Cerebellar cortex (tissue), 1 donor: ENCODE data around the gene DUOX1.

Source experiments
- DNase-seq: peaks from one replicate; pipeline ENCODE4 v3.0.0-alpha.2; 2015; ENCODE audit warnings: low spot score

DUOX1 gene

DNA sequence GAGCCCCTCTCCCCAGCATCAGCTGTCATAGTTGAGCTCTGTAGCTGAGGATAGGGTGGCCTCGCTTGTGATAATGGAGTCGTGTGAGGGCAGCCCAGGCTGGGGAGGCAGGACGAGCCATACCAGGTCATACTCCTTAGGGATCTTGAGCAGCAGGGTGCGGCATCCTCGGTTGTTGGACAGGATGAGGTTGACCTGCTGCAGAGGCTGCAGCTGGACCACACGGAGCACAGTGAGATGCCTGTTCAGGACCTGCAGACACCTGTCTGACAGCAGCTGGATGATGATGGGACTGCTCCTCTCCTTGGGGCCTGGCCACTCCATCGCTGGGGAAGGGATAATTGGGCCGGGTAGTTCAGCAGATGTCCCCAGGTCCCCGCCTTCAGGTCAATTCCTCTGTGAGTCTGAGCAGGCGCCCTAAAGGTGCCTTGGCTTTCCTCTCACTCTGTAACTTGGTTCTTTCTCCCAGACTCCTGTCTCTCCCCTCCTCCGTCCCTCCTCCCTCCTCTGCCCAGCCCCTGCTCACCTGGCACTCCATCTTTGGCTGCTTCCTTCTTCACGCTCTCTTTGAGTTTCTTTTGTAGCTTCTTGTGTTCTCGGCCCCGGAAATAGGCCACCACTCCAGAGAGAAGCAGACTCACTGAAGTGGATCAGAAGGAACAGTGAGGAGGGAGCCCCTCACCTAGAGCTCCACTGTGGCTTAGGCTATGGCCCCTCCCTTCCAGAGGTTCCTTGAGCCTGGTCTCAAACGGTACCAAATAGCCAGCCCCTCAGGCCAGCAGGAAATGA lies 23.6 kb upstream of the DUOX1 start:
- no peak for DNase-seq

DNA sequence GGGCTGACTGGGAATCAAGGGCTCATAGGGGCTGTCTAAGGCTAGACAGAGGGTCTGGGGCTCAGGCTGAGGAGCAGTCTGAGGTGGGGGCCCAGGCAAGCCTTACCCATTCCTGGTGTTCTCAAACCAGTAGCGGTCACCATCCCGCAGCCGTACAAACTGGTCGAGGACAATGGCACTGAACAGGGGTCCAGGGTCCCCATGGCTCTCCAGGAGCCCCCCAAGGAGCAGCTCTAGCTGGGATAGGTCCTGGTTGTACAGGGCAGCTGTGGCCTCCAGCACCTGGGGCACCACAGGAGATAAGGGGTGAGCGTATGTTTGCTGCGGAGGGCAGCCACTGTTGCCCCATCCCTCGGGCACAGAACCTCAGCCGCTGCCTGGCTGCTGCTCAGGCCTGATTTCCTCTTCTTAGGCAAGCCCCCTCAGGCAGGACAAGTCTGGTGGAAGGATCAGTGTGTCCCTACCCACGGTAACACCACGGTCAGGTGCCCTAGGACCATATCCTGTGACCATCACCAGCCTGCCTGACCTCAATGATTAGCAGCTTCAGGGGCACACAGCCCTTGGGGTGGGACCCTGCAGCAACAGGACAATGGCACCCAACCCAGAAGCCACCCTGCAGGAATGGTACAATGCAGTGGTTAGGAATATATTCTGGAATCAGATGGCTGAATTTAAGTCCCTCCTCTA lies 21.7 kb upstream of the DUOX1 start:
- DNase-seq = no peak

DNA sequence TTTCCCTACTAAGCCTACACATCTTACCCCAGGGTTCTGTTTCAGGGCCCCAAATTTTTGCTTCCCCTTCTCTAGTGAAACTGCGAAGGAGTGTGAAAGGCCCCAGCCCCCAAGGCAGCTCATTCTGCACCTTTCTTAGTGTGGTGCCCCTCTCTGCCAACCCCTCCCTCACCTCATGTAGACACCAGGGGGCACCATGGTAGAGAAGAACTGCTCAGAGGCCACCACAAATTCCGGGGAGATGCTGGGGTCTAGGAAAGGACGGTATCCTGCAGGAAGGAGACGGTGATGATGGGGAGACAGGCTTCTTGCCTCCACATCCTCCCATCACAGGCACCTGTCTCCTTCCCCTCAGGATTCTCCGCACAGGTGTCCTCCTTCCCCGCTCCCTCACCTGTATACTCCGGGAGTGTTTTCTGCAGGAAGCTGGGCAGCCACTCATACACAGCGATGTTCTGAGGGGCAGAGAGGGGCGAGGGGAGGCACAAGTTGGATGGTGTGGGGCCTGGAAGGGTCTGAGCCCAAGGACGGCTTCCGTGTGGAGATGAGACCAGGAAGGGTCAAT lies 19.5 kb upstream of the DUOX1 start:
- DNase-seq = no peak

DNA sequence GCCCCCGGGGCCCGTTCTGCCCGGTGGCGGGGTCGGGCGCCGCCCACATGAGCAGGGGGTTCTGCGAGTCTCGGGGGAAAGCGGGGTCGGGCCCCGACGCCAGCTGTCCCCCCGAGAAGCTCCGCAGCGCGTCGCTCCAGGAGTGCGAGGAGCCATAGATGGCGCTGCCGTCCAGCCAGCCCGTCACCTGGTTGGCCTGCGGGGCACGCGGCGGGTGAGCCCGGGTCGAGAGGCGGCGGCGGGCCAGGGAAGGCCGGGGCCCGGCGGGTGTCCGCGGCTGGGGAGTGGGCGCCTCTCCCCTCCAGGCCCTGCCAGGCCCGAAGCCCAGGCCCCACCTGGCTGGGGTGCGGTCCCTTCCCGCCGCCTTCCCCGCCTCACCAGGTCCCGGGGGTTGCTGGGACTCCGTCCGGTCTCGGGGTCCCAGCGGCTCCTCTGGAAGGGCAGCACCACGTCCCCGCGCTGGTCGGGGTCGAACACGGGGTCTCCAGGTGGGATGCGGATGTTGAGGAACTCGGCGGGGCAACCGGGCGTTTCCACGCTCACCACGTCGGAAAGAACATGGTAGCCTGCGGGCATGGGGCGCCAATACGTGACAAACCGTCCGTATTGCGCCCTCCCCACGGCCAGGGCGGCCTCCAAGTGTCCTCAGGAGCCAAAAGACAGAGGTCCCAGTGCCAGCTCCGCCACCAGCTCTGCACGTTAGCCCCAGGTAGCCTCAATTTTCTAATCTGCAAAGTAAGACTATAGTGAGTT lies 18.2 kb upstream of the DUOX1 start:
- no peak for DNase-seq

GRCh38 chr15:45112143-45112590 lies 17.6 kb upstream of the DUOX1 start:
- DNase-seq = no peak

- no peak for DNase-seq
Measured at GRCh38 chr15:45112591-45113379, 17.0 kb upstream of the DUOX1 start.

- DNase-seq = no peak
Measured at GRCh38 chr15:45113380-45113990, 16.3 kb upstream of the DUOX1 start.

DNA sequence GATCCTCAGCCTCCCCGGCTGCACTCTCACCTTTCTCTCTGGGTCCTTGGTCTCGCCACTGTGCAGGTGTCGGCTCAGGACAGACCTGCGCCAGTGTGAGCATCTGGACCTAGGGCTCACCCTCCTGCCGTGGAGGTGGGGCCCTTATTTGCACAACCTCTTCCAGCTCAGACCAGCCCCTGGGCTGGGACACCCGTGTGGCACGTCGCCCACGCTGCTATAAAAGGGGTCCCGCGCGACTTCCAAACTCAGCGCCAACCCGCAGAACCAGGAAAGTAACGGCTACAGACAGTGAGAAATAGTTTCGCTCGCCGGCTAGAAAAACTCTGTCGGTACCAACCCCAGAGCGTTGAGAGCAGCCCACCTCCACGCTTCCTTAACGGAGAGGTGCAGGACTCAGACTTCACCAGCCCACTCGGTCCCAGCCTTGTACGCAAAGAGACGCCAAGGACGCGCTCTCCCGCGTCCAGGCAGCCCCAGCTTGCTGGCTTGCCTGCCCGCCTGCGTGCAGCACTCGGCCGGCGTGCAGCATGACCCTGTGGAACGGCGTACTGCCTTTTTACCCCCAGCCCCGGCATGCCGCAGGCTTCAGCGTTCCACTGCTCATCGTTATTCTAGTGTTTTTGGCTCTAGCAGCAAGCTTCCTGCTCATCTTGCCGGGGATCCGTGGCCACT lies 15.6 kb upstream of the DUOX1 start, which contains the start of the genes DUOX2 and DUOXA2:
TSS of gene DUOX2 (minus strand) at position 97 of the 675 bp plus-strand sequence. CDS start 761 bp downstream, outside the sequence.
TSS of gene DUOXA2 (plus strand) at position 251 of the 675 bp plus-strand sequence. CDS start at position 531, 280 bp downstream.
- no peak for DNase-seq

- DNase-seq = no peak
Measured at GRCh38 chr15:45114751-45115085, 15.1 kb upstream of the DUOX1 start.

- no peak for DNase-seq
Measured at GRCh38 chr15:45115312-45115820, 14.4 kb upstream of the DUOX1 start.

DNA sequence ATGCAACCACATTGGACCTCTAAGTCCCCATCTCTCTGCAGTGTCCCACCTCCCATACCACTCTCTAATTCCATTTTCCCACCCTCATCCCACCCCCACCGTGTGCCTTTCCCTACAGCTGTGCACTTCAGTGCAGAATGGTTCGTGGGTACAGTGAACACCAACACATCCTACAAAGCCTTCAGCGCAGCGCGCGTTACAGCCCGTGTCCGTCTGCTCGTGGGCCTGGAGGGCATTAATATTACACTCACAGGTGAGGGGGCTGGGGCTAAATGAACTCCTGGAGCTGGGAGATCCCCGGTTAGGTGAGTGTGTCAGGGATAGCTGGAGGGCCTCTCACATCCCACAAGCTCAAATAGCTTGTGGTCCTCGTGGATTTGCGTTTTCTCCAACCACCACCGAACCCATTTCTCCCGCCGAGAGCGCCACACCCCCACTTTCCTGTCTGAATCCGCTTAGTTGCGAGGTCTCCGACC lies 13.8 kb upstream of the DUOX1 start:
- no peak for DNase-seq

DNA sequence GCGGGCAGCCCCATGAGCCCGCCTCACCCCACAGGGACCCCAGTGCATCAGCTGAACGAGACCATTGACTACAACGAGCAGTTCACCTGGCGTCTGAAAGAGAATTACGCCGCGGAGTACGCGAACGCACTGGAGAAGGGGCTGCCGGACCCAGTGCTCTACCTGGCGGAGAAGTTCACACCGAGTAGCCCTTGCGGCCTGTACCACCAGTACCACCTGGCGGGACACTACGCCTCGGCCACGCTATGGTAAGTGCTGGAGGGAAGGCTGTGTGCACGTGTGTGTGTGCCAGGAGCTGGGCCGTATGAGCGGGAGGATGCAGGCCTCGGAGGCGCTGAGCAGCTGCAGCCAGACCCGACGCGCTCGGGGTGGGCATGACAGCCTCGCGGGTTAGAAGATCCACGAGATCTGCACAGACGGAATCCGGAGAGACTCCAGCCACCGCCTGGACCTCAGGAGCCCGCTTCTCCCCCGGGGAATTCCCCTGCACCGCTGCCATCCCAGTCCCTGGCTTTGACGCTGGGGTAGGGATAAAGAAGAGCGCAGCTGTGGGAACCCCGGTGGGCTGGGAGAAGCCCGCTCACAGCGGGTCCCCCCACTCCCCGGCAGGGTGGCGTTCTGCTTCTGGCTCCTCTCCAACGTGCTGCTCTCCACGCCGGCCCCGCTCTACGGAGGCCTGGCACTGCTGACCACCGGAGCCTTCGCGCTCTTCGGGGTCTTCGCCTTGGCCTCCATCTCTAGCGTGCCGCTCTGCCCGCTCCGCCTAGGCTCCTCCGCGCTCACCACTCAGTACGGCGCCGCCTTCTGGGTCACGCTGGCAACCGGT lies 13.1 kb upstream of the DUOX1 start:
- no peak for DNase-seq

GRCh38 chr15:45117308-45118130 lies 12.3 kb upstream of the DUOX1 start:
- no peak for DNase-seq

GRCh38 chr15:45118131-45118588 lies 11.6 kb upstream of the DUOX1 start:
- peak; percentile 95 for DNase-seq

DNA sequence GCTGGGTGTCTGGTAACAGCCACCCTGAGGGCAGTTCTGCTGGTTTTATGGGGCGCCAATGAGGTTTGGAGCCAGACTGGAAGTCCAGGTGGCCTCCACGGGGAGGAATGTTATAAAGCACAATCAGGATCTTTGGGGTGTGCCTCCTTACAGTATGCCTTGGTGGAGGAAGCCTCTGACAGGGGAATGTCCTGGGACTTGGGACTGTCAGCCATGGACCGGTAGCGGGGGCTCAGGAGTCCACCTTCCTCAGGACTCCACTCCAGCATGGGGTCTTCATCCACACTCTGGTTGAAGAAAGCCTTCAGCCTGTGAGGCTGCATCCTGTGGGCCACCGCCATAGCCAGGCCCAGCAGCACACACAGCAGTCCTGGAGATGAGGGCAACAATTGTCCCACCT lies 10.8 kb upstream of the DUOX1 start:
- no peak for DNase-seq

DNA sequence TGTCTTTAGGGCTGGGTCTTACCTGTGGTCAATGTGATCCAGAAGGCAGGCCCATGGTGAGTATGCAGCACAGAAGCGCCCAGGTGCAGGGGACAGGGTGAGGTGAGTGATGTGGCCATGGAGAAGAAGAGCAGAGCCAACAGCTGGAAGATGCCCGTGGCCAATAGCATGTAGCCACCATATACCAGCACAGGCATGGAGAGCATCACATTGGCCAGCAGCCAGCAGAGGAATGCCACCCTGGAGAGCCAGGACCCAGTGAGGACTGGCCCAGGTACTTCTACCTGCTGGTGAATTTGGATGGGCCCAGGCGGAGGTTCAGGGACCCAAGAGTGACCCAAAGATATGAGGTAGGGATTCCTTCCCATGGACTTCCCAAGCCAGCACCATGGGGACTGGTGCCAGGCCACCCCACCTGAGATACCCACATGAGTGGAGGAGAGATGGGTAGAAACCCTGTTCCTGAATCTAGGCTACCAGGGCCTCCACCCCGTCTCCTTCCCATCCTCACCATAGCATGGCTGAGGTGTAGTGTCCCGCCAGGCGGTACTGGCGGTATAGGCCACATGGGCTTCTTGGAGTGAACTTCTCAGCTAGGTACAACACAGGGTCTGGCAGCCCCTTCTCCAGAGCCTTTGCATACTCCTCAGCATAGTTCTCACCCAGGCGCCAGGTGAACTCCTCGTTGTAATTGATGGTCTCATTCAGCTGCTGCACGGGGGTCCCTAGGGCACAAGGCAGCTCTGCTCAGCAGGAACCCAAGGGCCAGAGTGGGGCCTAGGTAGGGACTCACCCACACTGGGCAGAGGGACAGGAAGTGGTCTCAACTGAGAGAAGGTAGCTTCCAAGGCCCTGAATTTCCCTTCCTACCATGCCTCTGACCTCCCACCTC lies 9.5 kb upstream of the DUOX1 start:
- no peak for DNase-seq

GRCh38 chr15:45121020-45121419 lies 8.8 kb upstream of the DUOX1 start:
- DNase-seq = no peak
